ENCODE measurements around the gene LAMA4.
A peak's percentile ranks its signal among the peaks of the same experiment; 100 is the strongest.
"Not testable (repeated sequence)": the region's sequence is repeated elsewhere in the genome, so short reads cannot be mapped to it uniquely, and the experiment has no call there.

LAMA4 gene

GRCh38 chr6:112215488-112216284 lies 38.7 kb downstream of the LAMA4 start:
- DNase-seq (ENCODE audit: low spot score), result no peak

- DNase-seq (ENCODE audit: low spot score), result no peak
These were observed 39.6 kb downstream of the LAMA4 start for GRCh38 chr6:112214739-112215269.

GRCh38 chr6:112210852-112211251 lies 43.5 kb downstream of the LAMA4 start:
- no peak for DNase-seq (ENCODE audit: low spot score)

GRCh38 chr6:112209131-112209530 lies 45.2 kb downstream of the LAMA4 start:
- no peak for DNase-seq (ENCODE audit: low spot score)

- DNase-seq (ENCODE audit: low spot score), result no peak
These were observed 46.6 kb downstream of the LAMA4 start for GRCh38 chr6:112207776-112208175.

GRCh38 chr6:112207131-112207530 lies 47.2 kb downstream of the LAMA4 start:
- no peak for DNase-seq (ENCODE audit: low spot score)

GRCh38 chr6:112206110-112206458 lies 48.3 kb downstream of the LAMA4 start:
- DNase-seq (ENCODE audit: low spot score), result no peak

- DNase-seq (ENCODE audit: low spot score), result no peak
These were observed 48.8 kb downstream of the LAMA4 start for GRCh38 chr6:112205427-112206109.

- no peak for DNase-seq (ENCODE audit: low spot score)
These were observed 50.0 kb downstream of the LAMA4 start for GRCh38 chr6:112204350-112204706.

GRCh38 chr6:112203577-112204349 lies 50.6 kb downstream of the LAMA4 start:
- DNase-seq (ENCODE audit: low spot score), result no peak

GRCh38 chr6:112202639-112203341 lies 51.6 kb downstream of the LAMA4 start:
- peak; percentile 57 for DNase-seq (ENCODE audit: low spot score)

GRCh38 chr6:112200185-112200914 lies 54.0 kb downstream of the LAMA4 start:
- DNase-seq (ENCODE audit: low spot score), result not testable (repeated sequence)

GRCh38 chr6:112199001-112199403 lies 55.4 kb downstream of the LAMA4 start:
- peak; percentile 78 for DNase-seq (ENCODE audit: low spot score)

- DNase-seq (ENCODE audit: low spot score), result no peak
These were observed 55.8 kb downstream of the LAMA4 start for GRCh38 chr6:112198582-112198981.

- DNase-seq (ENCODE audit: low spot score), result no peak
These were observed 56.7 kb downstream of the LAMA4 start for GRCh38 chr6:112197636-112198035.

GRCh38 chr6:112196306-112196705 lies 58.1 kb downstream of the LAMA4 start:
- DNase-seq (ENCODE audit: low spot score), result no peak

GRCh38 chr6:112195166-112195565 lies 59.2 kb downstream of the LAMA4 start:
- DNase-seq (ENCODE audit: low spot score), result no peak

GRCh38 chr6:112194511-112194910 lies 59.9 kb downstream of the LAMA4 start:
- DNase-seq (ENCODE audit: low spot score), result no peak

- no peak for DNase-seq (ENCODE audit: low spot score)
These were observed 60.8 kb downstream of the LAMA4 start for GRCh38 chr6:112193535-112194051.

- DNase-seq (ENCODE audit: low spot score), result no peak
These were observed 61.2 kb downstream of the LAMA4 start for GRCh38 chr6:112193117-112193516.

Measured in SK-N-DZ (cell line).